H9 (cell line): ENCODE results near the gene CELSR2. TPM values are rescaled to one million over a fixed set of nuclear protein-coding genes. Genes with fewer than 3 reads are reported as not detected.

ENCODE experiments used
- DNase-seq: peaks from one replicate; pipeline ENCODE4 v3.0.0-alpha.2; 2017
- H2AFZ ChIP-seq: one replicate; pipeline ENCODE4 v1.6.1; 2013; ENCODE audit warnings: mild to moderate bottlenecking, low read length, control low read depth, moderate library complexity
- H2AK5ac ChIP-seq: 2 replicates; pipeline ENCODE4 v1.6.1; 2013; ENCODE audit warnings: low read length, control low read depth, mixed read lengths; ENCODE audit not compliant: insufficient read length
- H2BK120ac ChIP-seq: one replicate; pipeline ENCODE4 v1.6.1; 2013; ENCODE audit warnings: low read depth, mild to moderate bottlenecking, low read length, control low read depth, inconsistent platforms; ENCODE audit not compliant: poor library complexity, severe bottlenecking
- H2BK12ac ChIP-seq: 2 replicates; pipeline ENCODE4 v1.6.1; 2013; ENCODE audit warnings: low read length, control low read depth, mixed read lengths, low read depth; ENCODE audit not compliant: insufficient read length
- H2BK15ac ChIP-seq: 2 replicates; pipeline ENCODE4 v1.6.1; 2013; ENCODE audit warnings: low read depth, low read length, control low read depth
- H2BK20ac ChIP-seq: one replicate; pipeline ENCODE4 v1.6.1; 2013; ENCODE audit warnings: low read depth, mild to moderate bottlenecking, low read length, control low read depth, inconsistent platforms; ENCODE audit not compliant: poor library complexity, severe bottlenecking
- H2BK5ac ChIP-seq: 2 replicates; pipeline ENCODE4 v1.6.1; 2013; ENCODE audit warnings: low read length, control low read depth, mixed read lengths; ENCODE audit not compliant: insufficient read length
- H3K14ac ChIP-seq: 2 replicates; pipeline ENCODE4 v1.6.1; 2013; ENCODE audit warnings: low read length, control low read depth; ENCODE audit not compliant: insufficient read depth
- H3K18ac ChIP-seq: 2 replicates; pipeline ENCODE4 v1.6.1; 2013; ENCODE audit warnings: low read depth, mild to moderate bottlenecking, mixed read lengths, low read length, control low read depth; ENCODE audit not compliant: insufficient read length
- H3K23ac ChIP-seq: 2 replicates; pipeline ENCODE4 v1.6.1; 2013; ENCODE audit warnings: low read length, control low read depth, mixed read lengths, low read depth; ENCODE audit not compliant: insufficient read length
- H3K23me2 ChIP-seq: 2 replicates; pipeline ENCODE4 v1.6.1; 2013; ENCODE audit warnings: low read depth, mild to moderate bottlenecking, mixed read lengths, low read length, control low read depth; ENCODE audit not compliant: insufficient read length, poor library complexity, severe bottlenecking
- H3K27ac ChIP-seq: 2 replicates; pipeline ENCODE4 v1.5.1; 2013; ENCODE audit warnings: low read length, control low read depth, mixed read lengths, low read depth; ENCODE audit not compliant: insufficient read length
- H3K27me3 ChIP-seq: 2 replicates; pipeline ENCODE4 v1.6.1; 2013; ENCODE audit warnings: low read length, control low read depth, inconsistent platforms; ENCODE audit not compliant: insufficient read depth
- H3K4ac ChIP-seq: 2 replicates; pipeline ENCODE4 v1.6.1; 2013; ENCODE audit warnings: low read depth, mild to moderate bottlenecking, control low read depth, inconsistent platforms, low read length, moderate library complexity
- H3K4me1 ChIP-seq: 2 replicates; pipeline ENCODE4 v1.6.1; 2013; ENCODE audit warnings: low read length, control low read depth, inconsistent platforms; ENCODE audit not compliant: insufficient read depth
- H3K4me2 ChIP-seq: 2 replicates; pipeline ENCODE4 v1.6.1; 2013; ENCODE audit warnings: low read length, control low read depth, mixed read lengths; ENCODE audit not compliant: insufficient read length, insufficient read depth
- H3K56ac ChIP-seq: 2 replicates; pipeline ENCODE4 v1.6.1; 2013; ENCODE audit warnings: low read depth, mild to moderate bottlenecking, mixed read lengths, low read length, control low read depth; ENCODE audit not compliant: insufficient read length
- H3K79me1 ChIP-seq: 2 replicates; pipeline ENCODE4 v1.6.1; 2013; ENCODE audit warnings: low read depth, mild to moderate bottlenecking, moderate library complexity, low read length, control low read depth, inconsistent platforms; ENCODE audit not compliant: insufficient read depth, poor library complexity, severe bottlenecking
- H3K79me2 ChIP-seq: 2 replicates; pipeline ENCODE4 v1.6.1; 2013; ENCODE audit warnings: low read length, control low read depth, inconsistent platforms; ENCODE audit not compliant: insufficient read depth
- H3K9ac ChIP-seq: 2 replicates; pipeline ENCODE4 v1.6.1; 2013; ENCODE audit warnings: low read length, control low read depth, mixed read lengths; ENCODE audit not compliant: insufficient read length; ENCODE audit errors: extremely low read depth
- H3K9me3 ChIP-seq: one replicate; pipeline ENCODE4 v1.6.1; 2013; ENCODE audit warnings: low read depth, low read length, inconsistent platforms; ENCODE audit not compliant: control insufficient read depth
- H3T11ph ChIP-seq: one replicate; pipeline ENCODE4 v1.6.1; 2013; ENCODE audit warnings: mild to moderate bottlenecking, low read length, control low read depth, inconsistent platforms
- H4K20me1 ChIP-seq: one replicate; pipeline ENCODE4 v1.6.1; 2013; ENCODE audit not compliant: control insufficient read depth, insufficient read length, insufficient read depth
- H4K5ac ChIP-seq: 2 replicates; pipeline ENCODE4 v1.6.1; 2013; ENCODE audit warnings: low read depth, mild to moderate bottlenecking, mixed read lengths, low read length, control low read depth; ENCODE audit not compliant: insufficient read length
- H4K8ac ChIP-seq: replicated peaks from 2 replicates; pipeline ENCODE4 v1.6.1; 2013; ENCODE audit warnings: low read length, control low read depth, mixed read lengths, low read depth; ENCODE audit not compliant: insufficient read length
- H4K91ac ChIP-seq: 2 replicates; pipeline ENCODE4 v1.6.1; 2013; ENCODE audit warnings: low read depth, mild to moderate bottlenecking, moderate library complexity, mixed read lengths, low read length, control low read depth; ENCODE audit not compliant: insufficient read length
- H3K27ac Mint-ChIP-seq, 3 experiments: 2 replicates in 2 of 3; 3 replicates in 1 of 3; pipeline ENCODE4 v1.8.0; 2020 to 2021; ENCODE audit warnings: mixed read lengths in 3 of 3, mild to moderate bottlenecking in 1 of 3, moderate library complexity in 1 of 3
- H3K27me3 Mint-ChIP-seq: 2 replicates; pipeline ENCODE4 v1.8.0; 2021; ENCODE audit warnings: low read depth, mild to moderate bottlenecking, moderate library complexity, mixed read lengths
- H3K36me3 Mint-ChIP-seq, 3 experiments: 2 replicates in 2 of 3; 3 replicates in 1 of 3; pipeline ENCODE4 v1.8.0; 2020 to 2021; ENCODE audit warnings: low read depth in 3 of 3, mixed read lengths in 3 of 3; ENCODE audit not compliant: insufficient read depth in 1 of 3
- H3K4me1 Mint-ChIP-seq, 2 experiments: 2 replicates each; pipeline ENCODE4 v1.8.0; 2020; ENCODE audit warnings: mixed read lengths in 2 of 2
- H3K4me3 Mint-ChIP-seq, 2 experiments: 2 replicates in 1 of 2; 3 replicates in 1 of 2; pipeline ENCODE4 v1.8.0; 2020 to 2021; ENCODE audit warnings: mild to moderate bottlenecking in 2 of 2, mixed read lengths in 2 of 2, moderate library complexity in 1 of 2
- H3K9me3 Mint-ChIP-seq, 2 experiments: 2 replicates in 1 of 2; 3 replicates in 1 of 2; pipeline ENCODE4 v1.8.0; 2020; ENCODE audit warnings: mild to moderate bottlenecking in 2 of 2, mixed read lengths in 2 of 2, moderate library complexity in 1 of 2
- CTCF ChIP-seq: fragments of 200-600 bp; sonication (generic); conservative IDR thresholded peaks from 3 replicates; pipeline ENCODE4 v1.8.0; 2021; ENCODE audit warnings: antibody characterized with exemption, mild to moderate bottlenecking
- WGBS: extraction: QIAGEN DNeasy Blood & Tissue Kit; methylation state at CpG from one replicate; pipeline ENCODE4 v1.1.7; 2013; ENCODE audit warnings: missing lambda C conversion rate, low lambda C conversion rate, mixed read lengths; ENCODE audit not compliant: insufficient read length; ENCODE audit errors: extremely low coverage; 5-methylcytosine and 5-hydroxymethylcytosine counted together
- total RNA-seq: library from RNA; stranded (reverse); gene quantifications from 2 replicates; pipeline ENCODE4 v1.2.1, GENCODE V29; 2021

Gene CELSR2
- total RNA-seq, 1 experiment from 2014 or later = 29.2 TPM

- no peak overlapping the region for H3K4me3 Mint-ChIP-seq
- no peak overlapping the region for H3K27ac ChIP-seq
Measured at GRCh38 chr1:109298666-109299557, 49.6 kb downstream of the CELSR2 start.

More at GRCh38 chr1:109298666-109299557, 49.6 kb downstream of the CELSR2 start:
- TF ChIP-seq CTCF = no peak
- WGBS = no CpG with 5 or more reads among the region's 11 CpGs
- Histone ChIP-seq H2BK20ac (no peak overlapping the region), H3K4ac (no peak overlapping the region), H2BK120ac (peak overlapping the region; percentile 38), H2BK15ac (no peak overlapping the region), H2AK5ac (no peak overlapping the region), H4K8ac (no peak overlapping the region), H3K9ac (no peak overlapping the region), H2AFZ (no peak overlapping the region), H3K4me2 (no peak overlapping the region), H4K20me1 (no peaks in the 10 kb centered on the region), H2BK12ac (no peak overlapping the region), H4K5ac (no peak overlapping the region), H3K14ac (no peak overlapping the region), H3K23ac (no peak overlapping the region), H3K27me3 (no peaks in the 10 kb centered on the region), H3K56ac (no peak overlapping the region), H2BK5ac (no peak overlapping the region), H3K79me2 (no peaks in the 10 kb centered on the region), H3K79me1 (no peaks in the 10 kb centered on the region), H3K18ac (peak overlapping the region; percentile 22), H4K91ac (no peak overlapping the region), H3K9me3 (no peaks in the 10 kb centered on the region), H3K23me2 (no peaks in the 10 kb centered on the region), H3T11ph (no peak overlapping the region), H3K4me1 (no peaks in the 10 kb centered on the region)
- H3K4me1 Mint-ChIP-seq = peaks cover 9 to 12% of the 10 kb centered on the region in 2 experiments
- H3K27ac Mint-ChIP-seq = peak overlapping the region in 1 of 3 experiments; percentile 11; a peak in 2 of 7 replicates
- no peaks in the 10 kb centered on the region; the same call in none of the 2 replicates for H3K27me3 Mint-ChIP-seq
- H3K9me3 Mint-ChIP-seq = no peaks in the 10 kb centered on the region
- DNase-seq = no peak
- no peaks in the 10 kb centered on the region for H3K36me3 Mint-ChIP-seq
